UCSD-AML1 (cell line): ENCODE results near the gene SGPP2.

Experiments used
- DNase-seq: peaks from one replicate; lab custom pipeline; 2025; ENCODE audit not compliant: unreplicated experiment; lab: John Stamatoyannopoulos, UW

Gene SGPP2

DNA sequence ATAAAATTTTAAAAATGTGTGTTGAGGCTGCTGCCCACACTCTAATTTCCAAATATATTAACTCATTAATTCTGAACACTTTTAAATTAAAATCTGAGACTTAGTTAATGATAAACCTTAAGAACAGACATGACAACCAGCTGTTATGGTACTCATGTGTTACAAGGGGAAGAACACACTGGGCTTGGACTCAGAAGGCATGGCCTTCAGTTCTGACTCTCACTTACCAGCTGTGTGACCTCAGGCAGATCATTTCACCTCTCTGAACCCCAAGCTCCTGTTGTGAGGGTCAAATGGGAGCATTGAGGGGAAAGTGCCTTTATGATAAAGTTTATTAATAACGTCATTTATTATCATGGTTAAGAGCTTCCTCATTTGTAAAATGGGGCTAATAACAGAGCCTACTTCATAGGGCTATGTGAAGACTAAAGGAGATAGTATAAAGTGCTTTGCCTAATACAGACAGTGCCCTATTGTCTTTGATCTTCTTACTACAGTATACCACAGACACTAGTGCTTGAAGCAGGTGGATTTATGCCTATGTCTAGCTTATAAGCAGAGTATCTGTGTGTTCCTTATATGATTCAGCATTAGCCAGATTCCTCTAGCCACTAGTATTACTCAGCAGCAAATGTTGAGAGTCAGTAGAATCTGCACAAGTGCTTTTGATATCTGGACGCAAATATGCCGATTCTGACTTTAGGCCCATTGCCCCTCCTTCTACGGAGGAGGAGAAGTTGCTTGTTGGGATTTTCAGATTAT lies 99.6 kb downstream of the SGPP2 start:
- DNase-seq = no peak

DNA sequence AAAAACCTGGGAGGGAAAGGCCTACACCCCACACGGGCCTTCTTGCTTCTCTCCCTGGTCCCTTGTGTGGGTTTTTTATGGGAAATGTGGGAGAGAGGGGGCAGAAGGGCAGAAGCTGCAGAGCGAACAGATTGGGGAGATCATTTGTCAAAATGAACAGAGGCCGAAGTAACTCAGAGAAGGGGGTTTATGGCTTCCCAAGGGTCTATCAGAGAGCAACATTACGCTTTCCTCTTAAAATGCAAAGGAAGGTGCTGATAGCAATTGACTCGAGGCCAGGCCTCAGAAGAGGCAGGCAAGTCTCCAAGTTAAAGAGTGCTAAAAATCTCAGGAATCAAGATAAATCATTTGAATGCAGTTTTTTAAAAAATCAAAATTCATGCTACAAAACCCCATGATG lies 101.5 kb downstream of the SGPP2 start:
- no peak for DNase-seq

DNA sequence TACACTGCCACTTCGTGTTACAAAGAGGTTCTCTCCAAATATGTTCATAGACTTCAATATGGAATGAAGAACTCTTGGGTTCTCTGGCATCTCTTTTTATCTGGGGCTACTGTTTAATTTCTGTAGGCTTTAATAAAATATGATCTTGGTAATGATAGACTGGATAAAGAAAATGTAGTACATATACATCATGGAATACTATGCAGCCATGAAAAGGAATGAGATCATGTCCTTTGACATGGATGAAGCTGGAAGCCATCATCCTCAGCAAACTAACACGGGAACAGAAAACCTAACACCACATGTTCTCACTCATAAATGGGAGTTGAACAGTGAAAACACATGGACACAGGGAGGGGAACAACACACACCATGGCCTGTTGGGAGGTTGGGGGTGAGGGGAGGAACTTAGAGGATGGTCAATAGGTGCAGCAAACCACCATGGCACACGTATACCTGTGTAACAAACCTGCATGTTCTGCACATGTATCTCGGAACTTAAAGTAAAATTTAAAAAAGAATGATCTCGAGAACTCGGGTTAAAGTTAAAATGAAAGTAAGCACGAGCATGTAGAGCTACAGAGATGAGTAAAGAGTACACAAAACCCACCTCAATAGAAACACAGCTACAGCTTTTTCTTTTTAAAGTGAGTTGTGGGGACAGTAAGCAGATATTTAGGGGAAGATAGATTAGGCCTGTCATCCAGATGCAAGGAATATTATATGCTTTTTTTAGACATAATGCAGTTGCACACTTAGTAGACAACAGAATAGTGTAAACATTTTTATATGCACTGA lies 102.3 kb downstream of the SGPP2 start:
- no peak for DNase-seq

DNA sequence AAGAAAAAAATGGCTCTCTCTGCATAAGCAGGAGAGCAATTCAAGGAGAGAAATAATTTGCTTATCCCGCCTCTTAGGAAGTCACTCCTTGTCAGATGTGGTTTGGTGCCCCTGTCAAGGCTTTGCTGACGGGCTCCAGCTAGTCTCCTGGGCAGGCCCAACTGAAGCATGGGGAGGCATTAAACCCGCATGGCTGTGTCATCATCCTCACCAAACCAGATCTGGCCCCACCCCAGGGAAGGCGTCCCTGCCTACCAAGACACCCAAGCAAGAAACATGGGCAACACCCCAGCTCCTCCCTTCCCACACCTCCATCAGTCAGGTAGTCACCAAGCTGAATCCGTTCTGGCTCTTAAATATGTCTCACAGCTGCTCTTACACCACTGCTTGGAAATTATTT lies 108.0 kb downstream of the SGPP2 start:
- DNase-seq = no peak

DNA sequence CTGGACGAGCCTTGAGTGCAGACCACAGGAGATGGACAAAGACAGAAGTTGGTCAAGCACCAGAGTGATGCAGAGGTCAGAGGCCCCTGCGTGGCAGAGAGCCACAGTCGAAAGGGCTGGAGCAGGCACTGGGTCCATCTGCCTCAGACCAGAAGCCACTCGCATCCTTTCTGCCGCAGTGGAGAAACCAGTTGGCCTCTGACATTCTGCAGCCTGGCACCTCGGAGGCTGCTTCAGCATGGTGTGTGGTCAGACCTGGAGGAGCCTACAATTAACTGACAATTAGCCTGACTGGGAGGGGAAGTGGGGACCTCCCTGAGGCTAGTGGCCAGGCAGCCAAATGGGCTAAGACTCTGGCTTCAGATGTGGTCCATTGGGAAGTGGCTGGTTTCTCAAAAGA lies 111.1 kb downstream of the SGPP2 start:
- no peak for DNase-seq

DNA sequence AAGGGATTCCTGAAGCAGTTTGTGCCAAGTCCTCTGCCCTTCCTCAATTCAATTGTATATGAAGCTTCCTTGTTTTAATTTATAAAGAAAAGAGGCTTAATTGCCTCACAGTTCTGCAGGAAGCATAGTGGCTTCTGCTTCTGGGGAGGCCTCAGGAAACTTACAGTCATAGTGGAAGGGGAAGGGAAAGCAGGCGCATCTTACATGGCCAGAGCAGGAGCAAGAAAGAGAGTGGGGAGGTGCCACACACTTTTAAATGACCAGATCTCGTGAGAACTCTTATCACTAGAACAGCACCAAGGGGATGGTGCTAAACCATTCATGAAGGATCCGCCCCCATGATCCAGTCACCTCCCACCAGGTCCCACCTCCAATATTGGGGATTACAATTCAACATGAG lies 114.2 kb downstream of the SGPP2 start:
- no peak for DNase-seq

DNA sequence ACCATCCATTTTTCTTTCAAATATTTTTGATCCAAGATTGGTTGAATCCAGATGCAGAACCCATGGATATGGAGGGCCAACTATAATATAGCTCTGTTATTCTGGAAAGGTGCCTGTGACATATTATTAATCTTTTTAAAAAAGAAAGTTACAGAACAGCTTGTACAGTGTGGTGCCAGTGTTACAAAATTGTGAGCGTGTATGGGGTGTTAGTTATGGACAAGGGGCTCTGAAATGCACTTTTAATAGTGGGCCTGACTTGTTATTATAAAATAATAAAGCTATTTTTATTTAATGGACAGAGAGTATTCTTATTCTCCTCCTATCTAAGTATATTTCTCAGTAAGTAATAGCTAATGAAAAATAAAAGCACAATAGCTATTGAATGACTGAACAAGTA lies 120.3 kb downstream of the SGPP2 start:
- DNase-seq = no peak

DNA sequence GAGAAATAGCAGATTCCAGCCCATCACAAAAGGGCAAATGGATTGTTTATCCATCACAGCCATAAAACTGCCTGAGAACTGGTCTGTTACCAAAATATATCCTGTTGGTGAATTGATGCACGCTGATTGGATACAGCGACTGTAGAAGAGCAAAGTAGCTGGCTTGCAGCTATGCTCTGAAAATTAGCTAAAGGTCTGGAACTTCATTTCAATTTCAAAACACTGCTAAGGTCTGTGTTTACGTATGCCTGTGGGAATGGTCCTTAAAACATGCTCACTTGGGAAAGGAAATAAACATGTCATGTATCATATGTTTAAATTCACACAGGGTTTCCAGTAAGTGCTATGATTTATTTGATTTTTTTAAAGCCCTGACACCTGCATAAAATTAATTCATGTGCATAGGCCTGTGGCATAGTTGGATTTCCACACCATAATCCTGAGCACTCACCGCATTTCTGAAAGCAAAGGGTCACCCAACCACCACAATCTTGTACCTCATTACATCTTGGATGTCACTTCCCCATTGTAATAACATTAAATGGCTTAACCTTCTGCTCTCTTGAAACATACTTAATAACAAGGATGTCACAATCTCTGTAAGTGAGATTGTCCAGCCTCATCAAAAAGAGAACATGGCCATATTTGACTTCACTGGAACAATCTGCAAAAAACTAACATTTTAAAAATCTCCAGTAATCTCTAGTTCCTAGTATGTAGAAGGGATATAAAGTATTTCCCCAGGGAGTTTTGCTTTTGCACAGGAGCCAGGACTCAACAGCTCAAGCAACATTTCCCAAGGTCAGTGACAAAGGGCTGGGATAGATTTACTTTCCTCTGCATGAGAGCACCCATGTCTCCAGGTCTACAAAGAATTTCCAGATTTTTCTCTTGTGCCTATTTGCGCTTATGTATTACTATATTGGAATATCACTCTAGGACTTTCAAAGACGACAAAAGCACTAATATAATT lies 121.8 kb downstream of the SGPP2 start:
- DNase-seq = no peak

DNA sequence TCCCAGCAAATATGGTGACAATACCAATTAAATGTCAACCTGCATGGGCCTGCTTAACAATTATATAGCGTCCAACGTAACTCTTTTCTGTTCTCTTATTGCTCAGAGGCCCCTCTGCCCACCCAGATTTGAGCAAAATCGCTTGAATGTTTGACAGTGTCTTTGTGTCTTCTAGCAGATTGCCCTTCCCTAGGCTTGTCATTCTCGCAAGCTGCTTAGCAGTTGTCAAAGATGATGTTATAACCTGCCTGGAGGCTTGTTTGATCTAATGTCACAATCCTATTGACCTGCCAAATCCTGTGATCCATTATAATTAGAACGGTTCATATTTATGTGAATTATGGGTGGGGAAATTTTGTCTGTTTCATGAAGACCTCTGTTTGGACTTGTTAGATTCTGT lies 122.7 kb downstream of the SGPP2 start:
- no peak for DNase-seq

DNA sequence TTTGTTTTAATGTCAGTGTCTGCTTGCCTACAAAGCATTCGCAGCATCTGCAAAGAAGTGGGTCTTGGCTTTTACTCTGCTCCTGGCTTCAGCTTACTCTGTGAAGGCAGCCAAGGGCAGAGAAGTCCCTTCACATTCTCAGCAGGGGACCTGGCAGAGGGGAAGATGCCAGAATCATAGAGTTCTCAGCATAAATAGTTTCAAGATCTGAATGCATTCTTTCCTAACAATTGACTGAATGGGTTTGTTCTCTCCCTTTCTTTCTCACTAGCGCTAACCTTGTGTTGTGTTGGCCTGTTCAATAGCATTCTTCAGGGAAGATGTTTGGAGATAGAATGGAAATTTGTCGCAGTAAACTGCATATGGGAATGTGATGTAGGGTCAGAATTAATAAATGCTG lies 124.6 kb downstream of the SGPP2 start:
- DNase-seq = no peak

DNA sequence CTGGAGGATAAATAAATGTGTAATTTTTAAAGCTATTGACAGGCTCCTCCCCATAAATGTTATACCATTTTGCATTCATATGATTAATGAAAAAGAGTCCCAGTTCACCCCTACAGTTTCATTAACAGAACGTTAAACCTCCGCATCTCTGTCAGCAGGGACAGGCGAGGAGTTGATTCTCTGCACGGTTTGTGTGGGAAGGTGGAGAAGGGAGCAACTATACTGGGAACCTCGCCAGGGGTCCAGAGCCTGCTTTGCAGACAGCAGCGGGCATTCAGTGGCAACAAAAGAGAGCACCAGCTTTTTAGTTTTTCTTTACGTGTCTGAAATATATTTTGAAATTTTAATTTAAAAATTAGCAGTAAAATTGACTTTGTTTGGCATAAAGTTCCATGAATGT lies 130.2 kb downstream of the SGPP2 start:
- no peak for DNase-seq

DNA sequence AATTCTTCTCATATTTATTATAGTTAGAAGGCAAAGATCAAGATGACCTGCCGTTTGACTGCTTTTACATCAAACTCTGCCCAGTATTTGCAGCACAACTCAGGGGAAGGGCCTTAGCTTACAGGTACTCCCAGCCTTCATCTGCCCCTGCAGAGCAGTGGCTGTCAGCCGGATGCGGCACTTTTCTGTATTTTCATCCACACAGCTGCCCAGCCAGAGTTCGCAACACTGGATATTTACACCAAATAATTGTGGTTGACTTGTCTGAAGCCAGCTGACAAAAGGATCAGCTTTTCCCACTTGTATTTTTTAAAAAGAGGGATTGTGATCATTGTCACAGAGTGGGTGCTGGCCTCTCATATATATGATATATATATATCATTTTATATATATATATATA lies 136.8 kb downstream of the SGPP2 start:
- no peak for DNase-seq

DNA sequence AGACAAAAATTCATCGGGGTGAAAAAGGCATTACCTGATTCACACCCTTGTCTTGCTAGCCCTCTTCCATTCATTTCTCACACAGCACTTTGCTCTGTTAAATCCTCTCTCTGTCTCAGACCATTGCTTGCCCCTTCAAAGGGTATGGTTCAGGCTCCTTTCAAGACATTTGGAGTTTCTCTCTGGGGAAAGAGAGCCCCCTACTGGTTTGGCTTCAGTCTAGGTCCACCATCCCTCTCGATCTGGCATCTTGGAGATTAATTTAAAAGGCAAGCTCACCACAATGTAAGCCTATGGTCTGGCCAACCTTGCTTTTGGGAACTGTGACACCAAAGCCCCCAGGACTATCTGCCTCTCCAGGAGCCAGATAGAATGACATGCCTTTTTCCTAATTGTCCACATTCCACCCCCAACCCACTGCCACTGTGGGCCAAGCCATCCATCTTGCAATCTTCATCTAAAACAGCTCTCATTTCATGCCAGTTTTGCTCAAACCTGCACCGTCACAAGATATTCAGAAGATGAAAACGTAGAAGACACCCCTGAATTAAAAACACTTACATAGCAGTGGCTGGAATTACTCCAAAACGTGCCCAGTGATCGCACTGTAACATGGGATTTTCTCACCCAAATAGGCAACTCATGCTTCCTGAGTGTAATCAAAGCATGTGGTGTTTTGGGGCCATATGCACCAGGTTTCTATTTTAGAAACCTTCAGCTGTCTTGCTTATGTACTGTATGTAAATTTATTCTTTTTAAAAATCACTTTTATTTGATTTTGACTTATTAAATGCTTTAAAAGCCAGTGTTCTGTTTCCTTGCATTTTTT lies 137.7 kb downstream of the SGPP2 start:
- DNase-seq = no peak

DNA sequence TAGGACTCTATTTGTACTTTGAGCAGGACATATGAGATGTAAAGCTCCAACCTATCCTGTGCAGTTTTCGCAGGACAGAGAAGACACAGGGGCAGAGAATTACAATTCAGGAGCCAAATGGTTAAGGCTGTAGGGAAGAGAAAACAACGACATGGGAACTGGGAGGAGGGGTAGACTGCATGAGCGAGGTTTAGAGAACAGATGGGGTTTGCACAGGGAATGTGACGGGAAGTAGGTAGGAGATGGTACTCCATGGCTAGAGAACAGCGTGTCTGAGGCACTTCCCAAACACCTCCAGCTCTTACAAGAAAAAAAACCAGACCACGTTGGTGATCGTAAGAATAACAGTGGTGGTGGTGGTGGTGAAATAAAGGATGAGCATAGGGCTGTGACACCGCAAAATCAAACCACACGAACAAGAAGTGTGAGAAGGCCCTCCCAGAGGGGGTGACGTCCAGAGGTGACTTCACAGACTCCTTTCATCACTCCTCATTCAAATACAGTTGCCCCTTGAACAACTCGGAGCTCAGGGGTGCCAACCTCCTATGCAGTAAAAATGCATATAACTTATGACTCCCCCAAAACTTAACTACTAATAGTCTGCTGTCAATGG lies 138.9 kb downstream of the SGPP2 start:
- no peak for DNase-seq

DNA sequence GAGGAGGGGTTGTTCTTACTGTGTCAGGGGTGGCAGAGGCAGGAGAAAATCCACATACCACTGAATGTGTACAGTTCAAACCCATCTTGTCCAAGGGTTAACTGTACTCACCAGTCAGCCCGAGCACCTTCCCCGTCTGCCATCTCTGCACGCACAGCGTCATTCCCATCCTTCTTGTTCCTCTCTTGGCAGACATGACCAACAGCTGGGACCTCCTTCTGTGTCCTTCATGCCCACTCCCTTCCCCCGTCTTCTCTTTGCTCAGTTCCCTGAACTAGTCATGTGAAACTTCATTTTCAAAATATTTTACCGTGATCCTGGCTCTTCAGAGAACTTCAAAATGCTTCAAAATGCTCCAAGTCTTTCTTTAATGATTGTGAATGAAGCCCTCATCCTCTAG lies 139.6 kb downstream of the SGPP2 start:
- DNase-seq = no peak

DNA sequence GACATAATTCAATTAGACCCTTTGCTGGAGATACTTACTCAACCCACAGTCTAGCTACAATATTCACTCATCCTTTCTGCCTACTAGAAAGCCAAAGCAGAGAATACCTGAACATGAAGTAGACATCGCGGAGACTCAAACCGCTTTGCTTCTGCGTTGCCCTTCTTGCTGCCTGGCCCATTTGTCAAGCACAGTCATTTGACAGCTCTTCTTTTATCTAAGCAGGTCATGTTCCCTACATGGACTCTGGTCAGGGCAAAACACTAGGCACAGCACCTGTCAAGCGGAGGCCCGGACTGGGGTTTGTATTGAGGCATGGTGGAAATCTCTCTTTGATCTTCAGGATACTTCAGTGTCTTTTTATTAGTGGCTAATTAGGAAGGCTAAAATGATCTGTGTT lies 141.9 kb downstream of the SGPP2 start:
- DNase-seq = no peak

DNA sequence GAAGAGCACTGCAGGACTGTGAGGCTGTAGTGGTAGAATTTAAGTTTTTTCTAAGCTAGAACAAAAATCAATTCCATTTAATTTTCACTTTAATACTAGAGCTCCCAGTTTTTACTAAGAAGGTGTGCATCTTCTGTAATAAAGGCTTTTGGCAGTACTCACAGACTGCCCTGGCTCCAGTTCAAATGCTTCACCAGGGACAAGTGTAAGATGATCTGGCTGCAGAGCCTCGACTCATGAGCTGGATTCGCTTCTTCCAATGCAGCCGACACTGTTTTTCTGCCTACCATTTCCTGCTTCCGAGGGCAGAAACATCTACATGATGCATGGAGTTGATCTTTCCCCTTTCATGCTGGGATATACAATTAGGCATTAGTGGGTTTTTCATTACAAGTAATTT lies 144.5 kb downstream of the SGPP2 start:
- no peak for DNase-seq

DNA sequence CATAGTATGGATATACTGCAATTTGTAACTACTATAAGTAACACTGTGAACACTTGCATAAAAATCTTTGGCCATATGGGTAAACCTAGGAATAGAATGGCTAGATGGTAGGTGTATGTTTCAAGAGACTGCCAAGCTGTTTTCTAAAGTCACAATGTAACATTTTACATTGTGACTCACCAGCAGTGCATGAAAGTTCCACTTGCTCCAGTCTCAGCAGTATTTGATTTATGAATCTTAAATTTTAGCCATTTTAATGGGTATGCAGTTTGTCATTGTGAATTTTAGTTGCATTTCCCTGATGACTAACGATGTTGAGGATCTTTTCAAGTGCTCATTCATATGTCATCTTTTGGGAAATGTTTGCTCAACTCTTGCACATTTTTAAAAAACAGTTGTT lies 145.5 kb downstream of the SGPP2 start:
- no peak for DNase-seq

DNA sequence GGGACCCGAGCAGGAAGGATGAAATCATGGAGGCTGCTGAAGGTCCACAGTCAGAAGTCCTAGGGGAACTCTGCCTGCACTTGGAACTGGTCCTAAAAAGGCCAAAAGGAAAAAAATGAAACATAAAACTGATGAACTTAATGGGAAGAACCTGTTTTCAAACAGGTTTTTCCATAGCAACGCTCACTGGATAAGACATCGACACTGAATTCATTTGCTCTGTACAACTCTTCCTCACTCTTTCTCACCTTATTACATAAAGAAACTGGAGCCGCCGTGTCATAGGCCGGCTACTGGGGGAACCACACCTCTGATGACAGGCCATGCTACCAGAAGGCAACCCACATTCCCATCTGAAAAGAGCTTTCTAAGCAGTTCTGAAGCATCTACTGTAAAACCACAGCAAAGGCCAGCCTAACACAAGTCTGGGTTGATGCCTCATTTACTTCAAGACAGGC lies 147.9 kb downstream of the SGPP2 start:
- no peak for DNase-seq

DNA sequence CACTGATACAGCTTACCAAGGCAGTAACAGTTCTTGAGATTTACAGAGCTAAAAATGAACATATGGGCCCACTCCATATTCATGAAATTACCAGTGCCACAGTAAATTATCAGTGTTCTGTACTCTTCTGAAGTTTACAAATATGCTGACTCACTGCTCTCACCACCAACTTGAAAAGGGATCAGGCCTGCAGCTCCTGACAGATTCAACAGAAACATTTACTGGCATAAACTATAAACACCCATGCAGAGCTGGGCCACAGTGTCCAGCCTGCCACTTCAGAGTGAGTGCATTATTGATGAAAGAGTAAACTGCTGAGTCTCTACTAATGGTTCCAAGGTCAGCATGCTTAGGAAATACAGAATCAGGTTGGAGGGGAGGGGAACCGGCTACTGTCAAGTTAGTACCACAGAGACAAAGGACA lies 148.4 kb downstream of the SGPP2 start:
- DNase-seq = no peak
